Ramos (cell line): Measurements from ENCODE around the gene NEMP1.
"Not testable (repeated sequence)": the region's sequence is repeated elsewhere in the genome, so short reads cannot be mapped to it uniquely, and the experiment has no call there.

Source experiments
- in situ Hi-C: fragments of 300-500 bp; cut with MboI; formaldehyde crosslinking; loops from one replicate; pipeline ENCODE4 v1.14.3; 2022; ENCODE audit warnings: low sequenced_read_pairs; ENCODE audit not compliant: unreplicated experiment

NEMP1 gene

GRCh38 chr12:57092876-57093414 lies 14.4 kb upstream of the NEMP1 start:
- in situ Hi-C loops, result no loop called here

GRCh38 chr12:57092529-57092862 lies 13.9 kb upstream of the NEMP1 start:
- in situ Hi-C loops, result no loop called here

GRCh38 chr12:57091638-57092528 lies 13.3 kb upstream of the NEMP1 start:
- in situ Hi-C loops, result no loop called here

- in situ Hi-C loops, result no loop called here
Measured at GRCh38 chr12:57090924-57091637, 12.5 kb upstream of the NEMP1 start.

- in situ Hi-C loops, result no loop called here
Measured at GRCh38 chr12:57090490-57090889, 11.9 kb upstream of the NEMP1 start.

- in situ Hi-C loops, result no loop called here
Measured at GRCh38 chr12:57089271-57090245, 11.0 kb upstream of the NEMP1 start.

GRCh38 chr12:57088354-57089270 lies 10.0 kb upstream of the NEMP1 start, which contains the start of gene NAB2:
NAB2 (plus strand) TSS chr12:57089114; CDS start chr12:57089272, 158 bp downstream.
- in situ Hi-C loops, result no loop called here

GRCh38 chr12:57087691-57088353 lies 9.2 kb upstream of the NEMP1 start:
- in situ Hi-C loops, result no loop called here

GRCh38 chr12:57087010-57087690 lies 8.6 kb upstream of the NEMP1 start:
- in situ Hi-C loops, result no loop called here

GRCh38 chr12:57086493-57087009 lies 8.0 kb upstream of the NEMP1 start:
- in situ Hi-C loops, result no loop called here

GRCh38 chr12:57085999-57086492 lies 7.5 kb upstream of the NEMP1 start:
- in situ Hi-C loops, result no loop called here

GRCh38 chr12:57080855-57081254 lies 2.3 kb upstream of the NEMP1 start:
- in situ Hi-C loops, result no loop called here

- in situ Hi-C loops, result no loop called here
Measured at GRCh38 chr12:57079821-57080220, 1.2 kb upstream of the NEMP1 start.

- in situ Hi-C loops, result not testable (repeated sequence)
Measured at GRCh38 chr12:57073566-57074450, 4.8 kb downstream of the NEMP1 start.

GRCh38 chr12:57072661-57073060 lies 5.9 kb downstream of the NEMP1 start:
- in situ Hi-C loops, result no loop called here

- in situ Hi-C loops, result no loop called here
Measured at GRCh38 chr12:57069523-57069922, 9.1 kb downstream of the NEMP1 start.

- in situ Hi-C loops, result no loop called here
Measured at GRCh38 chr12:57066245-57066644, 12.3 kb downstream of the NEMP1 start.
